IPS-18c (cell line): Measurements from ENCODE around the gene FBXO7.

Source experiments
- H3K4me3 ChIP-seq: 2 replicates; pipeline ENCODE4 v1.7.0; 2013; ENCODE audit warnings: low read depth, mild to moderate bottlenecking, low read length, moderate library complexity; ENCODE audit not compliant: insufficient read depth
- H3K9me3 ChIP-seq: one replicate; pipeline ENCODE4 v1.6.1; 2013; ENCODE audit warnings: mild to moderate bottlenecking, low read length, moderate library complexity; ENCODE audit not compliant: control insufficient read depth, insufficient read depth

The FBXO7 gene

DNA sequence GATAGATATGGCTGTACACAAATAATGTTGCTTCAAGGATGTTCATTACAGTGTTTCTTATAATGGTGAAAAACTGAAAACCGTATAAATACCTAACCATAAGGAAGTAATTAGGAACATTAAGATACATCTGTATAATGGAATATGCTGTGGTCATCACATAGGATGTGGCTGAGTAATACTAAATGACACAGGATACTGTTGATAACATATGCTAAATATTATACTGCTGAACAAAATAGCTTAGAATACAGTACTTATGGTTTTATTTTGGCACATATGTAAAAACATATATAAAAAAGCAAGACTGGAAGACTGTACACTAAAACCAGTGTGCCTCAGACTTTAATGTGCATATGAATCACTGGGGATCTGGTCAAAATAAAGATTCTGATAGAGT, 43.8 kb downstream of the FBXO7 start:
- Histone ChIP-seq H3K4me3 (no peak overlapping the region), H3K9me3 (no peaks in the 10 kb centered on the region)

- Histone ChIP-seq H3K4me3 (no peak overlapping the region), H3K9me3 (no peaks in the 10 kb centered on the region)
Measured at GRCh38 chr22:32518848-32519247, 44.2 kb downstream of the FBXO7 start.

DNA sequence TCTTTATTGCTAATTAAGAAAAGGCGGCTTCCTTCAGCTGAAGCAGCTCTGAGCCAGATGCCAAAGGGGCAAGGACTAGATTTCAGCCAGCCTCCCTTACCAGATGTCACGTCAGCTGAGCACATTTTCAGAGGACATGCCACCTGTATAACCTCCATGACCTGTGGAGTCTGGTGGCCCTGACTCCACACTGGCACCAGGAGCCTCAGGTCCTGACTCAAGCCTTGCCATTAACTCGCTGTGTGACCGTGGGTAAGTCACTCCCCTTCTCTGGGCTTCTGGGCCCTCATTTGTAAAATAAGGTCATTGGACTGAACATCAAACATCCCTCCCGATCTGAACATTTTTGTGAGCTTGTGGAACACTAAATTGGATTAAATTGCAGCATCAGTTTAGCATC, 46.0 kb downstream of the FBXO7 start:
- H3K9me3 ChIP-seq, result no peaks in the 10 kb centered on the region
- no peak overlapping the region for H3K4me3 ChIP-seq

GRCh38 chr22:32522237-32522636, 47.6 kb downstream of the FBXO7 start:
- Histone ChIP-seq H3K9me3 (no peaks in the 10 kb centered on the region), H3K4me3 (no peak overlapping the region)

GRCh38 chr22:32527756-32528155, 53.1 kb downstream of the FBXO7 start:
- no peak overlapping the region for H3K4me3 ChIP-seq
- H3K9me3 ChIP-seq, result no peaks in the 10 kb centered on the region

DNA sequence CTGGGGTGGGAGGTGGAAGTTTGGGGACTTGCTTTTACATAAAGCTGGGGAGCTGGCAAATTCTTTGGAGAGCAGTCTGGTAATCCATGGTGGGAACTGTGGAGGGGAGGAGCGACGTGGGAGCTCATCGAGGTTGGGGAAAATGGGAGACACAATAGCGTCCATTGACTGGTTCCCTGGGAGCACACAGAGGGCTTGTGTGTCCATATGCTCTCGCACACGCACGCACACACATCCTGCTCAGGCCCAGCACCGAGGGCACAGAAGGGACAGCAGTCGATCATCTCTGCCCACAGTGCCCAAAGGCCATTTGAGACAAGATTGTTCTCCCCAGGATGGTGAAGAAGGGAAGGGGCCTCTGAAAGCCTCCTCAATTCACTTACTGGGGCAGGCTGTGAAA, 53.7 kb downstream of the FBXO7 start:
- H3K4me3 ChIP-seq, result no peak overlapping the region
- H3K9me3 ChIP-seq, result no peaks in the 10 kb centered on the region

- H3K9me3 ChIP-seq, result no peaks in the 10 kb centered on the region
- no peak overlapping the region for H3K4me3 ChIP-seq
Measured at GRCh38 chr22:32528984-32529982, 54.7 kb downstream of the FBXO7 start.

- H3K9me3 ChIP-seq, result no peaks in the 10 kb centered on the region
- H3K4me3 ChIP-seq, result no peak overlapping the region
Measured at GRCh38 chr22:32531228-32531627, 56.6 kb downstream of the FBXO7 start.

- Histone ChIP-seq H3K4me3 (peak overlapping the region; percentile 34), H3K9me3 (no peaks in the 10 kb centered on the region)
Measured at GRCh38 chr22:32531931-32532819, 57.6 kb downstream of the FBXO7 start.

DNA sequence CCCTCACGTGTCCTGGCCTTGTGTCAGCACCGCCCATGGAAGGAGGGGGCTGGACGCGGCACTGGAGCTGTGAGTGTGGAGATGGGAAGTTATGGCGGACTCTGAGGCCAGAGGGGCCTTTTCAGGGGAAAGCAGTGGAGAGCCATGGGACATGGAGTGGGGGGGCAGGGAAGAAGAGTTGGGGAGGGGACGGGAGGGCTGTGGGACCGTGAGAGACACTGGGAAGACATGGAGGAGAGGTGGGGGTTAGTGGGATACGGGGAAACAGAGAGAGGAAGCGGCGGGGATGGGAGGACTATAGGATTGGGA, 58.2 kb downstream of the FBXO7 start:
- no peak overlapping the region for H3K4me3 ChIP-seq
- no peaks in the 10 kb centered on the region for H3K9me3 ChIP-seq

DNA sequence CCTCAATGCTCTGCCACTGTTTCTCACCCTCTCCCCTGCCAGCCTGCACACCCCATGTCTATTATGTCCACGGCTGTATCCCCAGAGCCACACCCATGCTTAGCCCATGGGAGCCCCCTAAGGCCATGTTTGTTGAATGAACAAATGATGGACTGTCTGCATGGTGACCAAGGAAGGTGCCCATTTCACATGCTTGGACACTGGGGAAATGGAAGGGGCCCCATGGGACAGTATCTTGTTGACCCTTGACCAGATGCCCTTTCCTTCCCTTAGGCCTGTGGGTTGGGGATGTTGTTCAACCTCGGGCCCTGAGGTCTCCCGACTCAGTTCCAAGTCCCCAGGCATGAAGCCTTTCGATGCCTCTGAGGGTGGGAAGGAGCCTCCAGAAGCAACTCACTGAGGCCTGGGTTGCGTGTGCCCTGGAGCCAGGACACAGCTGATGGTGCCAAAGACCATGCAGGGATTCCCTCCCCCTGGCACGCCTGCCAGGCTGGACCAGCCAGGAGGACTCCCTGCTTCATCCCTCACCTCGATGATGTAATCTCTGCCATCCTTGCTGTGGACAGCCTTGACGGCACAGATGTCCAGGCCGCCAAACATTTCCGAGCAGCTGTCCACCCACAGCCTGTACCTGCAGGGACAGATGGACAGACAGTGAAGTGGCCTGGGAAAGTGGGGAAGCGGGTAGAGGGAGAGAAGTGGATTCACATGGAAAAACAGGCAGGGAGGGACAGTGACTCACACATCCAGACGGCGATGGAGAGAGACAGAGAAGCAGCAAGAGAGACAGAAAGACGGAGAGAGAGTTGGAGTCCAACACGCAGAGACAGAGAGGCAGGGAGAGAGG, 58.9 kb downstream of the FBXO7 start:
- no peak overlapping the region for H3K4me3 ChIP-seq
- no peaks in the 10 kb centered on the region for H3K9me3 ChIP-seq

GRCh38 chr22:32534252-32535235, 59.9 kb downstream of the FBXO7 start:
- H3K4me3 ChIP-seq, result no peak overlapping the region
- H3K9me3 ChIP-seq, result peaks cover 2% of the 10 kb centered on the region

- Histone ChIP-seq H3K9me3 (peaks cover 2% of the 10 kb centered on the region), H3K4me3 (no peak overlapping the region)
Measured at GRCh38 chr22:32535531-32536190, 61.0 kb downstream of the FBXO7 start.

GRCh38 chr22:32536352-32536751, 61.7 kb downstream of the FBXO7 start:
- Histone ChIP-seq H3K9me3 (peaks cover 2% of the 10 kb centered on the region), H3K4me3 (no peak overlapping the region)

- Histone ChIP-seq H3K9me3 (peaks cover 2% of the 10 kb centered on the region), H3K4me3 (no peak overlapping the region)
Measured at GRCh38 chr22:32538521-32538920, 63.9 kb downstream of the FBXO7 start.
